Colonic mucosa (tissue), 4 donors: ENCODE measurements around the gene CRTAC1. TPM values are rescaled to one million over a fixed set of nuclear protein-coding genes. Genes with fewer than 3 reads are reported as not detected.

Experiments used
- DNase-seq: peaks from one replicate; pipeline ENCODE4 v3.0.0-alpha.2; 2020
- H3K27ac ChIP-seq: fragments of 200-600 bp; one replicate; pipeline ENCODE4 v1.8.0; 2021
- H3K27me3 ChIP-seq: fragments of 200-600 bp; one replicate; pipeline ENCODE4 v1.8.0; 2021
- H3K36me3 ChIP-seq: fragments of 200-600 bp; one replicate; pipeline ENCODE4 v1.8.0; 2021
- H3K4me1 ChIP-seq: fragments of 200-600 bp; one replicate; pipeline ENCODE4 v1.8.0; 2021; ENCODE audit warnings: mild to moderate bottlenecking
- H3K4me3 ChIP-seq: fragments of 200-600 bp; one replicate; pipeline ENCODE4 v1.8.0; 2021
- H3K9ac ChIP-seq, 2 donors: one replicate each; pipeline ENCODE4 v1.7.0; 2013; ENCODE audit warnings: control low read depth in 2 of 2, low read depth in 2 of 2, low read length in 2 of 2
- H3K9me3 ChIP-seq: fragments of 200-600 bp; one replicate; pipeline ENCODE4 v1.8.0; 2021
- intact Hi-C: fragments of 100-400 bp; cut with DNase I; formaldehyde crosslinking; loops from one replicate; pipeline ENCODE4 v1.14.1; 2022
- total RNA-seq, 2 donors: library from RNA; stranded (reverse); fragmentation: NEBNext Ultra II Directional in 1 of 2; extraction: Animal tissue kit (Norgen Biotek cat#: 25700) in 1 of 2; gene quantifications; one replicate each; pipeline ENCODE4 v1.2.1, GENCODE V29; 2021
- TF ChIP-seq, protein P1 (sequence below): fragments of 200-600 bp; IDR thresholded peaks from one replicate; pipeline ENCODE4 v1.8.0; 2022; ENCODE audit warnings: antibody characterized with exemption, mild to moderate bottlenecking
- donor health status: healthy.
- donor health status: DM: no; HTN: no; CAD: no.
- donor health status: DM: no; HTN: no; CAD: no.

The CRTAC1 gene
- total RNA-seq, 2 donors from 2014 or later = 0.17 to 1.4 TPM

DNA sequence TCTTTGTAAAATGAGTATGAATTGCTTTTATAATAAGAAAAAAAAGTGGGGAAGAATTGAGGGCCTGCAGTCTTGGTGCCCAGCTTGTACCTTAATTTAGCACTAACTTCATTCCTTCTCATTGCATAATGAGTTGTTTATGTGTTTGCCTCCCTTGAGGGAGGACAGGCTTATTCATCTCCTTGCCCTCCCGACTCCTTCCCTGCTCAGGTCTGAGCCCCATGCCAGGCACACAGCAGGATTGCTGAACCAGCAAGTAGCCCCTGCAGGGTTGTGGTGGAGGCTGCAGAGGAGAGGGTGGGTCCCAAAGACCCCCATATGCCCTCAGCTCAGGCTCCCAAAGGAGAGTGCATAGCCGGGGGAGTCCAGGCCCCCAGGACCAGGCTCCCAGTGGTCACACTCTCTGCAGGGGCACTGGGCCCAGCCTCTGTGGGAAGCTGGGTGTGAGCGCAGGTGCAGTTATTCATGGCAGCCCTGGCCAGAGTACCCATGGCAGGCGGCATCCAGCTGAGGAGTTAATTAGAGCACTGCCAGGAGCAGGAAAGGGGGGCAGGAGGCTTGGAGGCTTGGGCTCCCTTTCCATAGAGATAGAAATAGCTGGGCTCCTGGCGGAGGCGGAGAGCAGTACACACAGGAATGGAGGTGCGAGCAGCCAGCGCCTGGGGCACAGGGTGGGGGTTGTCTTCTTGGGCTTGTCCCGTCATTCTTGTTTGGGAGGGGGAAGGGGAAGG, 208.9 kb downstream of the CRTAC1 start:
- Histone ChIP-seq H3K36me3 (no peaks in the 10 kb centered on the region), H3K9me3 (no peaks in the 10 kb centered on the region), H3K4me1 (no peaks in the 10 kb centered on the region), H3K9ac (no peak overlapping the region), H3K4me3 (no peak overlapping the region), H3K27me3 (no peaks in the 10 kb centered on the region), H3K27ac (no peak overlapping the region)
- TF ChIP-seq, protein P1, sequence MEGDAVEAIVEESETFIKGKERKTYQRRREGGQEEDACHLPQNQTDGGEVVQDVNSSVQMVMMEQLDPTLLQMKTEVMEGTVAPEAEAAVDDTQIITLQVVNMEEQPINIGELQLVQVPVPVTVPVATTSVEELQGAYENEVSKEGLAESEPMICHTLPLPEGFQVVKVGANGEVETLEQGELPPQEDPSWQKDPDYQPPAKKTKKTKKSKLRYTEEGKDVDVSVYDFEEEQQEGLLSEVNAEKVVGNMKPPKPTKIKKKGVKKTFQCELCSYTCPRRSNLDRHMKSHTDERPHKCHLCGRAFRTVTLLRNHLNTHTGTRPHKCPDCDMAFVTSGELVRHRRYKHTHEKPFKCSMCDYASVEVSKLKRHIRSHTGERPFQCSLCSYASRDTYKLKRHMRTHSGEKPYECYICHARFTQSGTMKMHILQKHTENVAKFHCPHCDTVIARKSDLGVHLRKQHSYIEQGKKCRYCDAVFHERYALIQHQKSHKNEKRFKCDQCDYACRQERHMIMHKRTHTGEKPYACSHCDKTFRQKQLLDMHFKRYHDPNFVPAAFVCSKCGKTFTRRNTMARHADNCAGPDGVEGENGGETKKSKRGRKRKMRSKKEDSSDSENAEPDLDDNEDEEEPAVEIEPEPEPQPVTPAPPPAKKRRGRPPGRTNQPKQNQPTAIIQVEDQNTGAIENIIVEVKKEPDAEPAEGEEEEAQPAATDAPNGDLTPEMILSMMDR = no peak
- intact Hi-C loops = no loop called here
- DNase-seq = no peak

GRCh38 chr10:97820096-97820704, 210.2 kb downstream of the CRTAC1 start:
- DNase-seq = no peak
- Histone ChIP-seq H3K36me3 (no peaks in the 10 kb centered on the region), H3K27ac (no peak overlapping the region), H3K4me1 (no peaks in the 10 kb centered on the region), H3K4me3 (no peak overlapping the region), H3K9me3 (no peaks in the 10 kb centered on the region), H3K27me3 (no peaks in the 10 kb centered on the region), H3K9ac (no peak overlapping the region)
- TF ChIP-seq, protein P1 = no peak
- intact Hi-C loops = no loop called here

DNA sequence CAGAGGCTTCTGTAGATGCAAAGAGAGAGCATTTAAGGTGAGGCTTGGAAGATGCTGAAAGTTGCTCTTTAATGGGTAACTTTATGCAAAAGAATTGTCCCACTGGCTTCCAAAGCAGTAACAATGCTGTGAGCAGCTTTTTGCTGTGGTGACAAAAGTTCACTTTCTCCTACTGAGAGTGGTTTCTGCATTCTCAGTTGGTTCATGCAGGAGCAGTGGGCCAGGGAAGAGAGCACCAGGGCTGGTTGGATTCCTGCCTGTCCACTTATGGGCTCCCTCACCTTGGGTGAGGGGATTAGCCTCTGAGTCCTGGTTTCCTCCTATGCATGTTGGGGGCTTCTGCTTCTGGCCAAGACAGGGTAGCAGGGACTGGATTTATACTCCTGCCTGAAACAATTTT, 211.8 kb downstream of the CRTAC1 start:
- no peaks in the 10 kb centered on the region for H3K36me3 ChIP-seq
- no peaks in the 10 kb centered on the region for H3K9me3 ChIP-seq
- no peak overlapping the region for H3K4me3 ChIP-seq
- H3K27me3 ChIP-seq = no peaks in the 10 kb centered on the region
- no peaks in the 10 kb centered on the region for H3K4me1 ChIP-seq
- no peak overlapping the region for H3K27ac ChIP-seq
- DNase-seq = no peak
- TF ChIP-seq, protein P1 = no peak
- H3K9ac ChIP-seq = no peak overlapping the region
- intact Hi-C loops = no loop called here

- Histone ChIP-seq H3K9me3 (no peaks in the 10 kb centered on the region), H3K4me3 (no peak overlapping the region), H3K27ac (no peak overlapping the region), H3K27me3 (no peaks in the 10 kb centered on the region), H3K4me1 (no peaks in the 10 kb centered on the region), H3K36me3 (no peaks in the 10 kb centered on the region), H3K9ac (no peak overlapping the region)
- TF ChIP-seq, protein P1 = no peak
- no peak for DNase-seq
- intact Hi-C loops = no loop called here
These were observed 213.8 kb downstream of the CRTAC1 start for GRCh38 chr10:97816609-97817008.

Other genes starting within 250 kb of the CRTAC1 start
- gene GOLGA7B, start 180.8 kb downstream of the CRTAC1 start, total RNA-seq = under 1 TPM; 0.22 to 0.72 TPM
- gene R3HCC1L, start 104.0 kb upstream of the CRTAC1 start, total RNA-seq = 10 to 100 TPM; 16.7 to 16.8 TPM
- gene LOXL4, start 237.6 kb upstream of the CRTAC1 start, total RNA-seq = 1 to 10 TPM in 1 of 2 donors, under 1 TPM in 1; 0.32 to 1.6 TPM